Kidney (tissue), 14 donors: ENCODE results near the gene TMEM52. TPM values are rescaled to one million over a fixed set of nuclear protein-coding genes. Genes with fewer than 3 reads are reported as not detected.

Experiments used
- DNase-seq, 5 donors: peaks; one replicate each; pipeline ENCODE4 v3.0.0-alpha.2; 2013 to 2020
- FAIRE-seq: peaks from 2 replicates; lab custom pipeline; 2012; peaks lifted over from hg19 to GRCh38; lab: Jason Lieb, UNC
- H3K27ac ChIP-seq, 2 donors: one replicate each; pipeline ENCODE4 v1.7.0; 2013; ENCODE audit warnings: low read depth in 2 of 2, low read length in 2 of 2, inconsistent platforms in 1 of 2
- H3K27me3 ChIP-seq: one replicate; pipeline ENCODE4 v1.7.1; 2013; ENCODE audit warnings: low read length, inconsistent platforms; ENCODE audit not compliant: control insufficient read depth, insufficient read depth
- H3K36me3 ChIP-seq, 3 donors: one replicate each; pipeline versions ENCODE4 v1.7.0 to v1.7.1; 2013; ENCODE audit warnings: low read length in 3 of 3, control low read depth in 1 of 3, inconsistent platforms in 1 of 3; ENCODE audit not compliant: insufficient read depth in 3 of 3, control insufficient read depth in 2 of 3
- H3K4me1 ChIP-seq, 3 donors: one replicate each; pipeline versions ENCODE4 v1.7.0 to v1.7.1; 2013; ENCODE audit warnings: low read length in 3 of 3, inconsistent platforms in 1 of 3, low read depth in 1 of 3; ENCODE audit not compliant: control insufficient read depth in 2 of 3, insufficient read depth in 2 of 3
- H3K4me3 ChIP-seq, 3 donors: one replicate each; pipeline versions ENCODE4 v1.7.0 to v1.8.1; 2013; ENCODE audit warnings: low read length in 3 of 3, control low read depth in 1 of 3, inconsistent platforms in 1 of 3
- H3K9ac ChIP-seq, 3 donors: one replicate each; pipeline versions ENCODE4 v1.7.0 to v1.7.1; 2013; ENCODE audit warnings: low read length in 3 of 3, control low read depth in 1 of 3, inconsistent platforms in 1 of 3
- H3K9me3 ChIP-seq, 3 donors: one replicate each; pipeline versions ENCODE4 v1.7.0 to v1.7.1; 2013; ENCODE audit warnings: low read length in 3 of 3, control low read depth in 1 of 3, inconsistent platforms in 1 of 3; ENCODE audit not compliant: control insufficient read depth in 2 of 3, insufficient read depth in 1 of 3
- intact Hi-C: fragments of 100-400 bp; cut with DNase I; formaldehyde crosslinking; loops from one replicate; pipeline ENCODE4 v1.11.1; 2022
- polyA plus RNA-seq: library from polyadenylated mRNA; stranded (reverse); fragments of 350-450 nt; fragmentation: Illumina TruSeq; extraction: RNeasy Lipid Tissue Mini Kit (QIAGEN cat#74804); gene quantifications from one replicate; pipeline ENCODE4 v1.2.3, GENCODE V29; 2014; ENCODE audit warnings: low read depth, low replicate concordance; ENCODE audit not compliant: insufficient read depth
- total RNA-seq: library from RNA; stranded (reverse); fragmentation: NEBNext Ultra II Directional; extraction: Animal tissue kit (Norgen Biotek cat#: 25700); gene quantifications from one replicate; pipeline ENCODE4 v1.2.1, GENCODE V29; 2021
- TF ChIP-seq, protein P1 (sequence below): IDR thresholded peaks from 3 replicates; pipeline ENCODE4 v1.5.1; 2012; ENCODE audit warnings: mild to moderate bottlenecking, moderate library complexity, borderline replicate concordance; ENCODE audit not compliant: insufficient read depth; ENCODE audit errors: extremely low read depth
- donor health status: control.
- donor health status: control.
- donor health status: control.
- donor health status: control.
- donor health status: control.
- donor health status: DM: yes; HTN: yes; CAD: no.
- donor health status: Normal renal cell carcinoma (clear cell type).

The TMEM52 gene
- total and polyA plus RNA-seq, 2 donors from 2014 or later: 0.50 to 5.1 TPM

DNA sequence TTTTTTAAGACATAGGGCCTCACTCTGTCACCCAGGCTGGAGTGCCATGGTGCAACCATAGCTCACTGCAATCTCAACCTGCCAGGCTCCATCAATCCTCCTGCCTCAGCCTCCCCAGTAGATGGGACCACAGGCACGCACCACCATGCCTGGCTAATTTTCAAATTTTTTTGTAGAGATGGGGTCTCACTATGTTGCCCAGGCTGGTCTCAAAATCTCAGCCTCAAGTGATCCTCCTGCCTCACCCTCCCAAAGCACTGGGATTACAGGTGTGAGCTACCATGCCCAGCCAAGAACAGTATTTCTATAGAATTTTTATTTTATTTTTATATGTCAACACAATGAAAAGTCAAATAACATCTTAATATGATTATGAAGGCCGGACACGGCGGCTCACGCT, 39.1 kb downstream of the TMEM52 start:
- DNase-seq (peak in 1 of 5 donors; percentile 7), FAIRE-seq (no peak)
- no peaks in the 10 kb centered on the region for H3K9me3 ChIP-seq
- TF ChIP-seq, protein P1, sequence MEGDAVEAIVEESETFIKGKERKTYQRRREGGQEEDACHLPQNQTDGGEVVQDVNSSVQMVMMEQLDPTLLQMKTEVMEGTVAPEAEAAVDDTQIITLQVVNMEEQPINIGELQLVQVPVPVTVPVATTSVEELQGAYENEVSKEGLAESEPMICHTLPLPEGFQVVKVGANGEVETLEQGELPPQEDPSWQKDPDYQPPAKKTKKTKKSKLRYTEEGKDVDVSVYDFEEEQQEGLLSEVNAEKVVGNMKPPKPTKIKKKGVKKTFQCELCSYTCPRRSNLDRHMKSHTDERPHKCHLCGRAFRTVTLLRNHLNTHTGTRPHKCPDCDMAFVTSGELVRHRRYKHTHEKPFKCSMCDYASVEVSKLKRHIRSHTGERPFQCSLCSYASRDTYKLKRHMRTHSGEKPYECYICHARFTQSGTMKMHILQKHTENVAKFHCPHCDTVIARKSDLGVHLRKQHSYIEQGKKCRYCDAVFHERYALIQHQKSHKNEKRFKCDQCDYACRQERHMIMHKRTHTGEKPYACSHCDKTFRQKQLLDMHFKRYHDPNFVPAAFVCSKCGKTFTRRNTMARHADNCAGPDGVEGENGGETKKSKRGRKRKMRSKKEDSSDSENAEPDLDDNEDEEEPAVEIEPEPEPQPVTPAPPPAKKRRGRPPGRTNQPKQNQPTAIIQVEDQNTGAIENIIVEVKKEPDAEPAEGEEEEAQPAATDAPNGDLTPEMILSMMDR: no peak
- H3K27me3 ChIP-seq: no peaks in the 10 kb centered on the region
- H3K9ac ChIP-seq: no peak overlapping the region
- H3K4me1 ChIP-seq: peaks cover 0 to 33% (median 26%) of the 10 kb centered on the region in 3 donors
- H3K27ac ChIP-seq: no peak overlapping the region
- peaks cover 0 to 8% (median 7%) of the 10 kb centered on the region in 3 donors for H3K36me3 ChIP-seq
- no peak overlapping the region for H3K4me3 ChIP-seq
- intact Hi-C loops: no loop called here

DNA sequence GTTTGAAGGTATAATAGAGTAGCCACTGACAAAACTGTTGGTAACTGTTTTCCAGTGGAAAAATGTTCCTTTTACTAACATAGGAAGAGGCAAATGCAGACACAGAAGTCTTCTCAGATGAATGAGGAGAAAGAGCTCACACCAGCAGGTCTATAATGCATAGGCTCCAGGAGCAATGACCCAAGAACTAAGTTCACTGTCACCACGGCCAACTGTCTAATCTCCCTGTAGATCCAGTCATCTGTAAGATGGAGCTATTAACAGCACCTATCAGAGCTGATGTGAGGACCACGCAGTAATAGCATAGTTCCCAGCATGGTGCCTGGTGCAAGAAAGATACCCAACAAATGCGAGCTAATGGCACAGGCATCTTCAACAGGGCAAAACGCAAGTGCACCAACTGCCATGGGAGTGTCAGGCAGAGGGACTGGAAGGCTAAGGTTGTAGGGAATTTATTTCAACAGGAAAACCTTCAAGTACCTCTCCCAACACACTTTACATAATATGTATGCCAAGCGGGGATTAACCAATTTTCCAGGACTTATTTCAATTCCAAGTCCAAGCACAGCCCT, 41.1 kb downstream of the TMEM52 start:
- intact Hi-C loops: no loop called here
- no peaks in the 10 kb centered on the region for H3K27me3 ChIP-seq
- peaks cover 0 to 40% (median 29%) of the 10 kb centered on the region in 3 donors for H3K4me1 ChIP-seq
- H3K9ac ChIP-seq: no peak overlapping the region
- TF ChIP-seq, protein P1: no peak
- DNase-seq (peak in 1 of 5 donors; percentile 2), FAIRE-seq (no peak)
- H3K4me3 ChIP-seq: no peak overlapping the region
- H3K36me3 ChIP-seq: peaks cover 0 to 10% (median 8%) of the 10 kb centered on the region in 3 donors
- H3K27ac ChIP-seq: no peak overlapping the region
- no peaks in the 10 kb centered on the region for H3K9me3 ChIP-seq

DNA sequence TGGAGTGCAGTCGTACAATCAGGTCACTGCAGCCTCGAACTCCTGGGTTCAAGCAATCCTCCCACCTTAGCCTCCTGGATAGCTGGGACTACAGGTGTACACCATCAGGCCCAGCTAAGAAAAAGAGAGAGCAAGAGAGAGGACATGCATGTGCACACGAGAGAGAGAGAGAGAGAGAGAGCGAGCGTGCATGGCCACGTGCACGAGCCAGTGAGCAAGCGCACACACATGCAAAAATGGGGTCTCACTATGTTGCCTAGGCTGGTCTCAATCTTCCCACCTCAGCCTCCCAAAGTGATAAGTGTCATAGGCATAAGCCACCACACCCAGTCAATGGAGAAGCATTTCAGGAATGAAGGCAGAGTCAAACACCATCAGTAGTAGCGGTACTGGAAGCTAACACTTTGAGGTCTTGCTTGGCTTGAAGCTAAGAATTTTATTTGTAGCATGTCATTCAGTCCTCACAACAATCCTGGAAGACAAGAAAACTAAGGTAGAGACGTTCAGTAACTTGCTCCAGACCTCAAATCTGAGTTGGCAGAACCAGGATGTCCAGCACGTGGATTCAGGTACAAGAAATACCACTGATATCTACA, 42.6 kb downstream of the TMEM52 start:
- no peak overlapping the region for H3K4me3 ChIP-seq
- H3K27me3 ChIP-seq: no peaks in the 10 kb centered on the region
- TF ChIP-seq, protein P1: no peak
- no peaks in the 10 kb centered on the region for H3K9me3 ChIP-seq
- peaks cover 0 to 10% (median 8%) of the 10 kb centered on the region in 3 donors for H3K36me3 ChIP-seq
- DNase-seq (peak in 1 of 5 donors; percentile 3), FAIRE-seq (no peak)
- no peak overlapping the region for H3K27ac ChIP-seq
- intact Hi-C loops: no loop called here
- no peak overlapping the region for H3K9ac ChIP-seq
- H3K4me1 ChIP-seq: peaks cover 0 to 39% (median 28%) of the 10 kb centered on the region in 3 donors
